ENCODE data around the gene GABBR2.

The GABBR2 gene

DNA sequence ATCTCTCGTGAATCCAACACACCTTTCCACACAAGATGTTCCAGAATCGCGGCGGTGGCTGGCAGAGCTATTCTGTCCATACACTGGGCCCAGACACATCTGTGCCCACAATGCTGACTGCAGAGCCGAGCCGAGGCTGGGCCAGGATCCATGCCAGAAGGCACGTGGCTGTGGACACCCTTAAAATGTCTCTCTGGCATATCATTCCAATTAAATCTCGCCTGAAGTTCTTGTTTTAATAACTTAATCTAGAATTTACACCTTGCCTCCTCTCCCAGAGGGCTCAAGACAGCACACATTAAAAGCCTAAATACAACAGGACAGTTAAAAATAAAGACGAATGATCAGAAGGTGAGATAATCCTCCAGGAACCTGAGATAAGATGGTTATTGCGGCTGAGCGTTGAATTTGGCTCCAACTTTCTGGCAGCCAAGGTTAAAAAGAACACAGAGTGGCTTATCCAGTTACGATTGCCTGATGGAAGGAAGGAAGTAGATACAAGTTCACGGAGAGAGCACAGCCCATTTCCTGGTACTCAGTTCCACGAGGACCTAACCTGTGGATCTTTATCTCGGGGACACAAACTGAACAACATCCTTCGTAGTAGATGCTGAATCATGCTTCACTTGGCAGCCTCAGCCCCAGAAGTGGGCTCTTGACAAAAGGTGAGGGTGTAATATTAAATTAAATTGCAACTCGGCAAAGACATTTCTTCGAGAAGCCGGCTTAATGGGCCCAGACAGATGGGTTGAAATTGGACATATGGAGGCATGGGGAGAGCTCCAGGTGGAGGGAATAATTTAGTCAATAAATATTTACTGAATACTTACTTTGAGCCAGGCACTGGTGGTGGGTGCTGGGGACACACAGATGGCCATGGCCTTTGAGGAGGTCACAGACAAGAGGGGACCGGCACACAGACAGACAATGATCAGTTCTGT is 367.3 kb downstream of the GABBR2 start:
- Mint-ChIP-seq H3K27ac (no peak overlapping the region), H3K27me3 (ENCODE audit: low read depth) (peaks cover 18% of the 10 kb centered on the region), H3K4me3 (no peak overlapping the region), H3K9me3 (peaks cover 10% of the 10 kb centered on the region), H3K36me3 (ENCODE audit: low read depth) (no peaks in the 10 kb centered on the region), H3K4me1 (no peaks in the 10 kb centered on the region)
- TF ChIP-seq, protein P1, sequence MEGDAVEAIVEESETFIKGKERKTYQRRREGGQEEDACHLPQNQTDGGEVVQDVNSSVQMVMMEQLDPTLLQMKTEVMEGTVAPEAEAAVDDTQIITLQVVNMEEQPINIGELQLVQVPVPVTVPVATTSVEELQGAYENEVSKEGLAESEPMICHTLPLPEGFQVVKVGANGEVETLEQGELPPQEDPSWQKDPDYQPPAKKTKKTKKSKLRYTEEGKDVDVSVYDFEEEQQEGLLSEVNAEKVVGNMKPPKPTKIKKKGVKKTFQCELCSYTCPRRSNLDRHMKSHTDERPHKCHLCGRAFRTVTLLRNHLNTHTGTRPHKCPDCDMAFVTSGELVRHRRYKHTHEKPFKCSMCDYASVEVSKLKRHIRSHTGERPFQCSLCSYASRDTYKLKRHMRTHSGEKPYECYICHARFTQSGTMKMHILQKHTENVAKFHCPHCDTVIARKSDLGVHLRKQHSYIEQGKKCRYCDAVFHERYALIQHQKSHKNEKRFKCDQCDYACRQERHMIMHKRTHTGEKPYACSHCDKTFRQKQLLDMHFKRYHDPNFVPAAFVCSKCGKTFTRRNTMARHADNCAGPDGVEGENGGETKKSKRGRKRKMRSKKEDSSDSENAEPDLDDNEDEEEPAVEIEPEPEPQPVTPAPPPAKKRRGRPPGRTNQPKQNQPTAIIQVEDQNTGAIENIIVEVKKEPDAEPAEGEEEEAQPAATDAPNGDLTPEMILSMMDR (IDR thresholded peaks at IDR 0.05; ENCODE audit: unreplicated experiment in 3 of 3), result no peak

DNA sequence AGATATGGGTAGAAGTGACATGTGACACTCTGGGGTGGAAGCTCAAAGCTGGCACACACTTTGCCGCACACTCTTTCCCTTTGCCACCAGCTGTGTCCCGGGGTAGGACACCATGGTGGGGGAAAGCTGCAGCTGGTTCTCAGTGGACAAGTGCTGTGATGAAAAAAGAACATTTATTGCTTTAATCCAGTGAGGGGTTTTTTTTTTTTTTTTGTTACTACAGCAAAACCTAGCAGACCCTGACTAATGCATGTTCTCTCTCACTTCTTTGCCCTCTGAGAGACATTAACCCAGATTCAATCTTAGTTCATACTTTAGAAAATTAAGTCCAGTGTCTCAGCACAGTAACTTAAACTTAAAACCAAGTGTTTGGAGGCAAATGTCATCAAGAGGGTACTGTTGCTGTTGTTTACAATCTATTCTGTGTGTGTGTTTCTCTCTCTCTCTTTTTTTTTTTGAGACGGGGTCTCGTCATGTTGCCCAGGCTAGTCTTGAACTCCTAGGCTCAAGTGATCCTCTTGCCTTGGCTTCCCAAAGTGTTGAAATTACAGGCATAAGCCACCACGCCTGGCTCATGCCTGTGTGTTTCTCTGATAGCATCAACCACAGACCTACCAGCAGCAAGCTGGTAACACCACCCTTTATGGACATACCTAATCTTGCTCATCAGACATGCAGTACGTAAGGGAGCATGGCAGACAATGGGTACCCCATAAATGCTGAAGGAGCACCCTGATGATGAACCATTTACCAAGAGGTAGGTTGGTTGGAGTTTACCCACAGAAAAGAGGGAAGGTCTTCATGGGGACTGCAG is 368.5 kb downstream of the GABBR2 start:
- Mint-ChIP-seq H3K9me3 (peaks cover 10% of the 10 kb centered on the region), H3K4me1 (no peaks in the 10 kb centered on the region), H3K36me3 (ENCODE audit: low read depth) (no peaks in the 10 kb centered on the region), H3K27ac (no peak overlapping the region), H3K27me3 (ENCODE audit: low read depth) (peaks cover 11% of the 10 kb centered on the region), H3K4me3 (no peak overlapping the region)
- TF ChIP-seq, protein P1 (IDR thresholded peaks at IDR 0.05; ENCODE audit: unreplicated experiment in 3 of 3), result no peak

DNA sequence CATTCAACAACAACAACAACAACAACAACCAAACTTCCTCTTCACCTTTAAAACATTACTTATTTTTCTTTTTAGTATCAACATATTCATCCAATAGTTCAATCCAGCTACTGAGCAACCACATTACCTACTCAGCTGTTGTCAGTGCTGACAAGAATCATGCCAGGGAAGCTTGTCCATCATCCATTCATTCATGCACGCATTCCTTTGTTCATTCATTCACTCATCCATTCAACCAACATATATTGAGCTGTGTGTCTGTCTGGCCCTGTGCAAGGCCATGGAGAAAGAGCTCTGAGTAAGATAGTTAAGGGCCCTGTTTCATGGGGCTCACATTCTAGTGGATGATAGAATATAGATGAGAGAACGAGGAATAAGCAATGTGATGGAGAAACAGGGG is 373.1 kb downstream of the GABBR2 start:
- Mint-ChIP-seq H3K4me3 (no peak overlapping the region), H3K27me3 (ENCODE audit: low read depth) (peaks cover 8% of the 10 kb centered on the region), H3K9me3 (peaks cover 7% of the 10 kb centered on the region), H3K4me1 (no peaks in the 10 kb centered on the region), H3K27ac (no peak overlapping the region), H3K36me3 (ENCODE audit: low read depth) (no peaks in the 10 kb centered on the region)
- TF ChIP-seq, protein P1 (IDR thresholded peaks at IDR 0.05; ENCODE audit: unreplicated experiment in 3 of 3), result no peak

DNA sequence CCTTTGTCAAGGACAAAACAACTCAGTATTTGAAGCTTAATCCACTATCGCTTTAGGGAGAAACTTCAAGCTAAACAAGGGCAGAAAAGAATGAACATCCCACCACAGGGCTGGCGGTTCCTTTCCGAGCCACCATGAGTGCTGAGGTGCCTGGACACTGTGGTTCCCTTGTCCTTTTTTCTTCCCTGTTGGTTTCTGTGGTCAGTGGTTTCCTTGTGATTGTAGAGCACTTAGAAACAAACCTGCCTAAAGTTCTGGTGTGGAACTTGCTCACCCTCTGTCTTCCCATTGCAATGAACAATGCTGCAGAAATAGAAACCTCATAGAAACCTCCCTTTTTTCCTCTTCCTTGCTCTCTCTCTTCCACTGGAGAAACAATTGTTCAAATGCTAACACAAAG is 373.9 kb downstream of the GABBR2 start:
- peaks cover 8% of the 10 kb centered on the region for H3K27me3 Mint-ChIP-seq (ENCODE audit: low read depth)
- no peak overlapping the region for H3K27ac Mint-ChIP-seq
- no peaks in the 10 kb centered on the region for H3K36me3 Mint-ChIP-seq (ENCODE audit: low read depth)
- peaks cover 6% of the 10 kb centered on the region for H3K9me3 Mint-ChIP-seq
- TF ChIP-seq, protein P1 (IDR thresholded peaks at IDR 0.05; ENCODE audit: unreplicated experiment in 3 of 3), result no peak
- no peak overlapping the region for H3K4me3 Mint-ChIP-seq
- H3K4me1 Mint-ChIP-seq, result no peaks in the 10 kb centered on the region

DNA sequence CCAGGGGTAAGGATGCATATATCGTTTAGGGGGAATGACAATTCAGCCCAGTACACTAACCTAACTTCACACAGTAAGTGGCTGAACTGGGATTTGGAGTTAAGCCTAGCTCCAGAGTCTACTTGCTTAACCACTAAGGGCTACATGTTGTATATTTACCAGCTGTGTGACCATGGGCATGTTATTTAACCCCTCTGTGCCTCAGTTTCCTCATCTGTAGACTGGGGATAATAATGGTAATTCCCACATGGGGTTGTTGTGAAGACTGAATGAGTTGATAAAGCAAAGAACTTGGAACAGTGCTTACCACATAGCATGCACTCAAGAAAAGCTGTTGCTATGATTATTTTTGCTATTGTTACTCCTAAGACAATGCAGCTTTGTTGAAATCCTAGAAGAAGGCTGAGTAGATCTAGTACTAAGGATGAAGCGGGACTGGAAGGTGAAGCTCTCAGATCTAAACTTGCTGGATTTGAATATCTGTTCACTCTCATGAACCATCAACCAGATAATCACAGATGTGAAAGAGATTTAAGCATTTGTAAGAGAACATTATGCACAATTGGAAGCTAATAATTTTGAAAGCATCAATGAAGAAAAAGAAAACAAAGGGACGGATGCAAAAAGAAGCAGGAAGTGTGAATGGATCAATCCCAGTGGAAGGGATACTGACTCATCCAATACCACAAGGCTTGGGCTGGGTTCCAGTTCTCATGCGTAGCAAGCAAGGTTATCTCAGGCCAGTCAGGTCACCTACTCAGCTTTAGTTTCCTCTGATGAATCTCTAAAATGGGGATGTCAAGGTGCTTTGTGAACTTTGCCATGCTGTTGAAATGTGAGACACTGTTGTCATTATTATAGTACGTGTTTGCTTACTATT is 374.8 kb downstream of the GABBR2 start:
- H3K36me3 Mint-ChIP-seq (ENCODE audit: low read depth), result no peaks in the 10 kb centered on the region
- peaks cover 4% of the 10 kb centered on the region for H3K9me3 Mint-ChIP-seq
- H3K27me3 Mint-ChIP-seq (ENCODE audit: low read depth), result peaks cover 8% of the 10 kb centered on the region
- no peak overlapping the region for H3K27ac Mint-ChIP-seq
- no peak overlapping the region for H3K4me3 Mint-ChIP-seq
- H3K4me1 Mint-ChIP-seq, result no peaks in the 10 kb centered on the region
- TF ChIP-seq, protein P1 (IDR thresholded peaks at IDR 0.05; ENCODE audit: unreplicated experiment in 3 of 3), result no peak
